ENCODE data around the gene PPP4R2. TPM values are rescaled to one million over a fixed set of nuclear protein-coding genes. Genes with fewer than 3 reads are reported as not detected.

Gene PPP4R2
- total and polyA plus RNA-seq, 9 donors = 19.2 to 95.1 (median 77.6) TPM

DNA sequence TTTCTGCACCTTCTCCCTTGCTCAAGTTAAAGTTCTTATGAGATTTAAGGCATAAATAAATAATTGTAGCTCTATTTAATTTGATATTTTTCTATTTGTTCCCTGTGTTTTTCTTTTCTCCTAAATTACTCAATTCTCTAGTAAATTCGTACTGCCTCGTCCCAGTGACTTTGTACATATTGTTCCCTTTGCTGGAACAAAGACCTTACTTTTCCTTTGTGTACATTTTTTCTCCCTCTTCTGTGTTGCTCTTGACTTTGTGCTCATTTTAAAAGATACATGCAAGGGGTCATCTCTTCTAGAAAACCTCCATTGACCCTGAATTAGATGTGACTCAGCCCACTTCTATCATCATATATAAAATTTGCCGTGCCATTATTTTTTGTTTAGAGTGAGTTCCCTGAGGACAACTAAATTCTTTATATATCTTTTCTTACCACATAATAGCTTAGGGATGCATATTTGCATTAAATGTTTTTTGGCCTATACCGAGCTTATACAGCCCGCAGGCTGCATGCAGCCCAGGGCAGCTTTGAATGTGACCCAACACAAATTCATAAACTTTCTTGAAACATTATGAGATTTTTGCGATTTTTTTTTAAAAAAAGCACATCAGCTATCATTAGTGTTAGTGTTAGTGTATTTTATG is 29.6 kb downstream of the PPP4R2 start:
- intact Hi-C loops (cut with DNase I) = no loop called here
- DNase-seq = no peak
- TF ChIP-seq EP300 (IDR thresholded peaks at IDR 0.05) = no peak
- no peaks in the 10 kb centered on the region for H3K9me3 ChIP-seq
- 60 to 76% (median 75%) methylated on average over 6 of the region's 6 CpGs for WGBS, 3 donors
- H3K4me1 ChIP-seq (ENCODE audit: insufficient read depth) = peaks cover 11% of the 10 kb centered on the region
- H3K4me3 ChIP-seq = no peak overlapping the region
- H3K27me3 ChIP-seq = peaks cover 3% of the 10 kb centered on the region
- H3K36me3 ChIP-seq = no peaks in the 10 kb centered on the region
- no peak overlapping the region for H3K27ac ChIP-seq

DNA sequence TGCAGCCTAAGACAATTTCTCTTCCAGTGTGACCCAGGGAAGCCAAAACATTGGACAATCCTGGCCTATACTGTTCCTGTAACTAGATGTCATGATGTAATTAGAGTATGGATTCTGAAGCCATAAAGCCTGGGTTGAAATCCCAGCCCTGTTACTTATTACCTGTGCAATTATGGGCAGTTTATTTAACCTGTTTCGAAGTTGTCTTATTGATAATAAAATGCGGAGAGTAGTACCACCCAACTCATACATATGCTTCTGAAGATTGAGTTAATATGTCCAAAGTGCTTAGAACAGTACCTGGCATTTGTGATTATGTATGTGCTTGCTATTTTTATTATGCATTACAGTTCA is 30.1 kb downstream of the PPP4R2 start:
- Histone ChIP-seq H3K4me3 (no peak overlapping the region), H3K36me3 (no peaks in the 10 kb centered on the region), H3K27ac (no peak overlapping the region), H3K27me3 (peaks cover 3% of the 10 kb centered on the region), H3K9me3 (no peaks in the 10 kb centered on the region), H3K4me1 (ENCODE audit: insufficient read depth) (peaks cover 11% of the 10 kb centered on the region)
- WGBS, 3 donors = 49 to 98% (median 50%) methylated on average over 2 of the region's 2 CpGs
- intact Hi-C loops (cut with DNase I) = no loop called here
- DNase-seq = no peak
- TF ChIP-seq, protein P1, sequence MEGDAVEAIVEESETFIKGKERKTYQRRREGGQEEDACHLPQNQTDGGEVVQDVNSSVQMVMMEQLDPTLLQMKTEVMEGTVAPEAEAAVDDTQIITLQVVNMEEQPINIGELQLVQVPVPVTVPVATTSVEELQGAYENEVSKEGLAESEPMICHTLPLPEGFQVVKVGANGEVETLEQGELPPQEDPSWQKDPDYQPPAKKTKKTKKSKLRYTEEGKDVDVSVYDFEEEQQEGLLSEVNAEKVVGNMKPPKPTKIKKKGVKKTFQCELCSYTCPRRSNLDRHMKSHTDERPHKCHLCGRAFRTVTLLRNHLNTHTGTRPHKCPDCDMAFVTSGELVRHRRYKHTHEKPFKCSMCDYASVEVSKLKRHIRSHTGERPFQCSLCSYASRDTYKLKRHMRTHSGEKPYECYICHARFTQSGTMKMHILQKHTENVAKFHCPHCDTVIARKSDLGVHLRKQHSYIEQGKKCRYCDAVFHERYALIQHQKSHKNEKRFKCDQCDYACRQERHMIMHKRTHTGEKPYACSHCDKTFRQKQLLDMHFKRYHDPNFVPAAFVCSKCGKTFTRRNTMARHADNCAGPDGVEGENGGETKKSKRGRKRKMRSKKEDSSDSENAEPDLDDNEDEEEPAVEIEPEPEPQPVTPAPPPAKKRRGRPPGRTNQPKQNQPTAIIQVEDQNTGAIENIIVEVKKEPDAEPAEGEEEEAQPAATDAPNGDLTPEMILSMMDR (IDR thresholded peaks at IDR 0.05) = no peak
- TF ChIP-seq POLR2A (IDR thresholded peaks at IDR 0.05) (no peak), EP300 (IDR thresholded peaks at IDR 0.05) (no peak)

GRCh38 chr3:73028803-73029202 is 32.2 kb downstream of the PPP4R2 start:
- Histone ChIP-seq H3K4me1 (ENCODE audit: insufficient read depth) (peaks cover 11% of the 10 kb centered on the region), H3K27ac (no peak overlapping the region), H3K9me3 (no peaks in the 10 kb centered on the region), H3K27me3 (peaks cover 3% of the 10 kb centered on the region), H3K36me3 (no peaks in the 10 kb centered on the region), H3K4me3 (no peak overlapping the region)
- TF ChIP-seq, protein P1 (IDR thresholded peaks at IDR 0.05) = no peak
- no peak for TF ChIP-seq EP300 (IDR thresholded peaks at IDR 0.05)
- TF ChIP-seq POLR2A (IDR thresholded peaks at IDR 0.05) = no peak
- no peak for DNase-seq
- 62 to 86% (median 67%) methylated on average over 4 of the region's 4 CpGs for WGBS, 3 donors
- intact Hi-C loops (cut with DNase I) = no loop called here

- H3K36me3 ChIP-seq = no peaks in the 10 kb centered on the region
- intact Hi-C loops (cut with DNase I) = no loop called here
- no peak for DNase-seq
- H3K9me3 ChIP-seq = no peaks in the 10 kb centered on the region
- TF ChIP-seq EP300 (IDR thresholded peaks at IDR 0.05) (no peak), POLR2A (IDR thresholded peaks at IDR 0.05) (no peak)
- H3K4me1 ChIP-seq (ENCODE audit: insufficient read depth) = peaks cover 11% of the 10 kb centered on the region
- H3K4me3 ChIP-seq = no peak overlapping the region
- no peaks in the 10 kb centered on the region for H3K27me3 ChIP-seq
- H3K27ac ChIP-seq = no peak overlapping the region
- WGBS, 3 donors = 16 to 24% (median 16%) methylated on average over 1 of the region's 1 CpG
These were observed 32.7 kb downstream of the PPP4R2 start for GRCh38 chr3:73029321-73029796.

DNA sequence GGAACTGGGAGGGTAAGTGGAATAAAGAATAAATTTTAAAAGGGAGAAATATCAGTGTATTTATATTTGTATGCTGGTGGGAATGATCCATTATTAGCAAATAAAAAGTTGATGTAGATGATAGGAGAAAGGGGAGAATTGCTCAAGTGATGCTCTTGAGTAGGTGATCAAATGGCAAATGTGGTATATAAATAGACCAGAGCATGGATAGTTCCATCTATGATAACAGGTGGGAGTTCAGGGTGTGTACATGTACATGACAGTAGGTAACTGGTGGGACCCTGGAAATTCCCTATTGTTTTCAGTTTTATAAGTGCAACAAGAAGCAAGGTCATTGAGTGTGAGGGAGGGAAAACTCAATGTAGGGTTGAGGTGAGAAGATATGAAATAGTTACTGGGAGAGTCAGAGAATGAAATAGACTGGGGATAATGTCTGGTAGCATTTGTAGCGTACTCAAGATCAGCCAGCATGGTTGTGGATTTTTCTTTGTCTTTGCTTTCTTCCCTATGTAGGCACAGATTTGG is 33.5 kb downstream of the PPP4R2 start:
- TF ChIP-seq EP300 (IDR thresholded peaks at IDR 0.05) (no peak), POLR2A (IDR thresholded peaks at IDR 0.05) (no peak)
- TF ChIP-seq, protein P1 (IDR thresholded peaks at IDR 0.05) = no peak
- H3K9me3 ChIP-seq = no peaks in the 10 kb centered on the region
- H3K36me3 ChIP-seq = no peaks in the 10 kb centered on the region
- H3K4me1 ChIP-seq (ENCODE audit: insufficient read depth) = peaks cover 11% of the 10 kb centered on the region
- WGBS, 3 donors = 93 to 97% (median 96%) methylated on average over 1 of the region's 1 CpG
- no peak overlapping the region for H3K4me3 ChIP-seq
- H3K27me3 ChIP-seq = no peaks in the 10 kb centered on the region
- no peak overlapping the region for H3K27ac ChIP-seq
- no peak for DNase-seq
- intact Hi-C loops (cut with DNase I) = no loop called here
